B cell (primary cell): ENCODE results near the gene CREBBP. TPM values are rescaled to one million over a fixed set of nuclear protein-coding genes. Genes with fewer than 3 reads are reported as not detected.

Experiments
- ATAC-seq: fragments of 200-7000 bp; cut with Tn5 transposase; one replicate; pipeline ENCODE4 v1.10.0; 2021; ENCODE audit warnings: low read depth, mild to moderate bottlenecking, moderate number of reproducible peaks, moderate library complexity
- CTCF ChIA-PET: fragments of 350-600 bp; sonication (Branson Sonifier 250); formaldehyde crosslinking; loops from one replicate; lab custom pipeline; 2021; ENCODE audit warnings: antibody characterized with exemption, inconsistent platforms; lab: Charles Lee
- POLR2A ChIA-PET: fragments of 350-600 bp; sonication (Branson Sonifier 250); formaldehyde crosslinking; loops from one replicate; lab custom pipeline; 2021; ENCODE audit warnings: antibody characterized with exemption; lab: Charles Lee
- DNase-seq: peaks from one replicate; pipeline ENCODE4 v3.0.0; 2013
- H2AFZ ChIP-seq: 2 replicates; pipeline ENCODE4 v1.6.1; 2012; ENCODE audit warnings: mild to moderate bottlenecking, low read depth, low read length; ENCODE audit not compliant: insufficient read depth, poor library complexity, severe bottlenecking
- H3K27ac ChIP-seq, 2 donors: 1 replicate in 1 of 2; 2 replicates in 1 of 2; pipeline ENCODE4 v1.5.1; 2012 to 2013; ENCODE audit warnings: low read length in 2 of 2, mild to moderate bottlenecking in 2 of 2, moderate library complexity in 1 of 2
- H3K27me3 ChIP-seq, 4 experiments: fragments of 200-600 bp in 1 of 4; sonication (generic) in 1 of 4; replicated peaks in 1 of 4; 1 replicate in 2 of 4; 2 replicates in 2 of 4; pipeline versions ENCODE4 v1.6.1 to v1.7.0; 2013 to 2016; ENCODE audit warnings: low read length in 3 of 4, mild to moderate bottlenecking in 2 of 4, mixed read lengths in 1 of 4, moderate library complexity in 1 of 4; ENCODE audit not compliant: insufficient read depth in 4 of 4, control insufficient read depth in 3 of 4; ENCODE audit errors: control extremely low read depth in 1 of 4
- H3K36me3 ChIP-seq, 2 experiments: replicated peaks in 1 of 2; 1 replicate in 1 of 2; 2 replicates in 1 of 2; pipeline versions ENCODE4 v1.6.1 to v1.7.1; 2013; ENCODE audit warnings: low read length in 1 of 2; ENCODE audit not compliant: insufficient read depth in 2 of 2, control insufficient read depth in 1 of 2; ENCODE audit errors: control extremely low read depth in 1 of 2, extremely low read depth in 1 of 2
- H3K4me1 ChIP-seq, 2 donors: fragments of 200-600 bp in 1 of 2; sonication (generic) in 1 of 2; 1 replicate in 1 of 2; 2 replicates in 1 of 2; pipeline versions ENCODE4 v1.5.1 to v1.6.1; 2013 to 2017; ENCODE audit warnings: low read length in 2 of 2; ENCODE audit not compliant: control insufficient read depth in 2 of 2, insufficient read depth in 2 of 2
- H3K4me2 ChIP-seq: replicated peaks from 2 replicates; pipeline ENCODE3; 2012; ENCODE audit warnings: mild to moderate bottlenecking, low read depth, low read length; ENCODE audit not compliant: poor library complexity, severe bottlenecking
- H3K4me3 ChIP-seq, 5 experiments: fragments of 200-600 bp in 1 of 5; sonication (generic) in 1 of 5; 1 replicate in 3 of 5; 2 replicates in 2 of 5; pipeline versions ENCODE4 v1.5.1 to v1.7.0; 2011 to 2016; ENCODE audit warnings: low read length in 4 of 5, mild to moderate bottlenecking in 4 of 5, low read depth in 2 of 5, control low read depth in 1 of 5, moderate library complexity in 1 of 5; ENCODE audit not compliant: insufficient read depth in 1 of 5; ENCODE audit errors: control extremely low read depth in 1 of 5, extremely low read depth in 1 of 5
- H3K79me2 ChIP-seq: fragments of 200-600 bp; sonication (generic); one replicate; pipeline ENCODE4 v1.6.0; 2016; ENCODE audit warnings: low read length; ENCODE audit not compliant: control insufficient read depth, insufficient read depth
- H3K9ac ChIP-seq: fragments of 200-600 bp; sonication (generic); 2 replicates; pipeline ENCODE4 v1.6.1; 2017; ENCODE audit warnings: mild to moderate bottlenecking, low read length, moderate library complexity
- H3K9me3 ChIP-seq, 3 donors: one replicate each; pipeline versions ENCODE4 v1.6.1 to v1.7.1; 2013; ENCODE audit warnings: low read length in 2 of 3; ENCODE audit not compliant: control insufficient read depth in 2 of 3, insufficient read depth in 1 of 3; ENCODE audit errors: control extremely low read depth in 1 of 3
- H4K20me1 ChIP-seq: 2 replicates; pipeline ENCODE4 v1.6.0; 2012; ENCODE audit warnings: mild to moderate bottlenecking, low read length; ENCODE audit not compliant: insufficient read depth, control insufficient read depth, poor library complexity, severe bottlenecking
- H3K27ac Mint-ChIP-seq: one replicate; pipeline ENCODE4 v1.8.0; 2021; ENCODE audit warnings: mixed read lengths
- H3K27me3 Mint-ChIP-seq: one replicate; pipeline ENCODE4 v1.8.0; 2021; ENCODE audit warnings: mixed read lengths
- H3K4me1 Mint-ChIP-seq: one replicate; pipeline ENCODE4 v1.8.0; 2021; ENCODE audit warnings: mixed read lengths
- H3K4me3 Mint-ChIP-seq: one replicate; pipeline ENCODE4 v1.8.0; 2021; ENCODE audit warnings: mixed read lengths
- H3K9me3 Mint-ChIP-seq: one replicate; pipeline ENCODE4 v1.8.0; 2022; ENCODE audit warnings: mixed read lengths; ENCODE audit not compliant: insufficient read depth
- EZH2 ChIP-seq: IDR thresholded peaks from 2 replicates; pipeline ENCODE4 v1.6.1; 2012; ENCODE audit warnings: borderline replicate concordance, low read depth, mild to moderate bottlenecking, moderate library complexity, low read length; ENCODE audit not compliant: insufficient read depth, poor library complexity, severe bottlenecking
- WGBS: methylation state at CpG from one replicate; pipeline ENCODE4 v1.1.5; 2013; ENCODE audit warnings: missing lambda C conversion rate; ENCODE audit not compliant: insufficient coverage; 5-methylcytosine and 5-hydroxymethylcytosine counted together
- intact Hi-C: fragments of 100-400 bp; cut with micrococcal nuclease; formaldehyde crosslinking; loops from one replicate; pipeline ENCODE4 v1.10.0; 2022
- polyA plus RNA-seq: library from polyadenylated mRNA; depleted of rRNA; stranded (reverse); fragments of >200 nt; gene quantifications from 2 replicates; pipeline ENCODE4 v1.2.3, GENCODE V29; 2012
- total RNA-seq, 2 donors: library from RNA; stranded (reverse); fragments of 120-200 nt in 1 of 2; gene quantifications; 1 replicate in 1 of 2; 2 replicates in 1 of 2; pipeline versions ENCODE4 v1.2.3 to v1.2.4, GENCODE V29; 2013 to 2022
- TF ChIP-seq, protein P1 (sequence below): fragments of 200-600 bp; IDR thresholded peaks from one replicate; pipeline ENCODE4 v1.8.0; 2022; ENCODE audit warnings: antibody characterized with exemption, mild to moderate bottlenecking

The CREBBP gene
- total and polyA plus RNA-seq, 2 donors (not counting 1 experiment from before 2014, with no cell fraction given): 27.6 to 206 TPM

DNA sequence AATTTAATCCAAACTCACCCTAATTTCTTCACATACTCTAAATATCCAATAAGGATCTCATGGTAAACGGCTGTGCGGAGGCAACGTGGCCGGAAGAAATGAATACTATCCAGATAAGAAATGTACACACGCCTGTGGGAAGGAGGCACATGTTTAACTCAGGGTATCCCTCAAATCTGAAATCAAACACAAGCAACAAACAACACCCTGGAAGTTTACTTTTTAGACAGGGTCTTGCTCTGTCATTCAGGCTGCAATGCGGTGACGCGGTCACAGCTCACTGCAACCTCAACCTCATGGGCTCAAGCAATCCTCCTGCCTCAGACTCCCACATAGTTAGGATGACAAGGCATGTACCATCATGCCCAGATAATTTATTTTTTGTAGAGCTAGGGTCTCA, 142.0 kb downstream of the CREBBP start:
- WGBS: 100% methylated on average over 1 of the region's 8 CpGs
- no peak for ATAC-seq

DNA sequence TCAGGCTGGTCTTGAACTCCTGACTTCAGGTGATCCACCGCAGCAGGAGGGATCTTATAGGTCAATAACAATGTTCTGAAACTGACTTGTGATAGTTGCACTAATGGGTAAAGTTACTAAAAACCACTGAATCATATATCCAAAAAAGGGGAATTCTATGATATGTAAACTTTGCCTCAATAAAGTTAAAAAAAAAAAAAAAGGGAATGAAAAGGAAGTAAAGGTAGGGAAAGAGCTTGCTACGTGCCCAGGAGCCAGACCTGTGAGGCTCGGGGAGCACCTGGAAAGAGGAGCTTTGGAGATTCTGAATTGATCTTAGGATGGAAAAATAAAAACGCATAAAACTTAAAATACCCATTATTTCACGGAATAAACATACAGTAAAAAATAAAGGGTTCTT, 142.4 kb downstream of the CREBBP start:
- H3K27ac ChIP-seq: no peak overlapping the region
- H3K4me1 ChIP-seq: no peaks in the 10 kb centered on the region
- H3K4me3 ChIP-seq: no peak overlapping the region
- DNase-seq (no peak), ATAC-seq (no peak)
- peaks cover 34% of the 10 kb centered on the region for H4K20me1 ChIP-seq
- CTCF ChIA-PET: interaction anchor here (0.6 kb wide), 1 partner anchor 134 kb away, joined by 3 read pairs; no protein-coding TSS in a partner anchor
- H3K4me2 ChIP-seq: no peak overlapping the region
- H3K9me3 Mint-ChIP-seq: no peaks in the 10 kb centered on the region
- no peaks in the 10 kb centered on the region for H3K9me3 ChIP-seq
- no peaks in the 10 kb centered on the region for H3K27me3 ChIP-seq
- H3K9ac ChIP-seq: no peak overlapping the region
- no peak overlapping the region for H3K4me3 Mint-ChIP-seq
- TF ChIP-seq, protein P1, sequence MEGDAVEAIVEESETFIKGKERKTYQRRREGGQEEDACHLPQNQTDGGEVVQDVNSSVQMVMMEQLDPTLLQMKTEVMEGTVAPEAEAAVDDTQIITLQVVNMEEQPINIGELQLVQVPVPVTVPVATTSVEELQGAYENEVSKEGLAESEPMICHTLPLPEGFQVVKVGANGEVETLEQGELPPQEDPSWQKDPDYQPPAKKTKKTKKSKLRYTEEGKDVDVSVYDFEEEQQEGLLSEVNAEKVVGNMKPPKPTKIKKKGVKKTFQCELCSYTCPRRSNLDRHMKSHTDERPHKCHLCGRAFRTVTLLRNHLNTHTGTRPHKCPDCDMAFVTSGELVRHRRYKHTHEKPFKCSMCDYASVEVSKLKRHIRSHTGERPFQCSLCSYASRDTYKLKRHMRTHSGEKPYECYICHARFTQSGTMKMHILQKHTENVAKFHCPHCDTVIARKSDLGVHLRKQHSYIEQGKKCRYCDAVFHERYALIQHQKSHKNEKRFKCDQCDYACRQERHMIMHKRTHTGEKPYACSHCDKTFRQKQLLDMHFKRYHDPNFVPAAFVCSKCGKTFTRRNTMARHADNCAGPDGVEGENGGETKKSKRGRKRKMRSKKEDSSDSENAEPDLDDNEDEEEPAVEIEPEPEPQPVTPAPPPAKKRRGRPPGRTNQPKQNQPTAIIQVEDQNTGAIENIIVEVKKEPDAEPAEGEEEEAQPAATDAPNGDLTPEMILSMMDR: no peak
- TF ChIP-seq EZH2: no peak
- peaks cover 35% of the 10 kb centered on the region for H3K79me2 ChIP-seq
- H3K36me3 ChIP-seq: peaks cover 9 to 89% of the 10 kb centered on the region in 2 experiments
- no CpG with 5 or more reads among the region's 5 CpGs for WGBS
- intact Hi-C loops: no loop called here
- no peaks in the 10 kb centered on the region for H3K27me3 Mint-ChIP-seq
- H3K27ac Mint-ChIP-seq: no peak overlapping the region
- POLR2A ChIA-PET: no interaction called here
- H2AFZ ChIP-seq: no peak overlapping the region
- H3K4me1 Mint-ChIP-seq: no peaks in the 10 kb centered on the region

More for the DNA sequence above, 142.0 kb downstream of the CREBBP start:
- Histone ChIP-seq H3K4me2 (no peak overlapping the region), H4K20me1 (peaks cover 34% of the 10 kb centered on the region), H3K27ac (no peak overlapping the region), H3K9ac (no peak overlapping the region), H3K4me1 (no peaks in the 10 kb centered on the region), H3K36me3 (peaks cover 9 to 90% of the 10 kb centered on the region in 2 experiments), H3K9me3 (no peaks in the 10 kb centered on the region), H3K4me3 (no peak overlapping the region), H3K79me2 (peaks cover 37% of the 10 kb centered on the region), H2AFZ (no peak overlapping the region), H3K27me3 (no peaks in the 10 kb centered on the region)
- intact Hi-C loops: no loop called here
- no peak for DNase-seq
- POLR2A ChIA-PET: no interaction called here
- no peak overlapping the region for H3K27ac Mint-ChIP-seq
- CTCF ChIA-PET: interaction anchor here (0.6 kb wide), 1 partner anchor 134 kb away, joined by 3 read pairs; no protein-coding TSS in a partner anchor
- H3K4me1 Mint-ChIP-seq: no peaks in the 10 kb centered on the region
- H3K4me3 Mint-ChIP-seq: no peak overlapping the region
- H3K27me3 Mint-ChIP-seq: no peaks in the 10 kb centered on the region
- H3K9me3 Mint-ChIP-seq: no peaks in the 10 kb centered on the region
- TF ChIP-seq, protein P1: no peak
- TF ChIP-seq EZH2: no peak
